LNCaP clone FGC (cell line): ENCODE results near the gene RELN.

ENCODE experiments used
- DNase-seq: peaks from one replicate; pipeline ENCODE4 v3.0.0-alpha.2; 2011; ENCODE audit warnings: low read depth
- H3K4me3 ChIP-seq: 2 replicates; pipeline ENCODE4 v1.5.1; 2011; ENCODE audit warnings: mild to moderate bottlenecking, low read depth, low read length, control low read depth
- CTCF ChIP-seq: IDR thresholded peaks from 2 replicates; pipeline ENCODE4 v1.5.1; 2012; ENCODE audit warnings: mild to moderate bottlenecking; ENCODE audit not compliant: control insufficient read depth, insufficient read depth; ENCODE audit errors: extremely low read depth

Gene RELN

DNA sequence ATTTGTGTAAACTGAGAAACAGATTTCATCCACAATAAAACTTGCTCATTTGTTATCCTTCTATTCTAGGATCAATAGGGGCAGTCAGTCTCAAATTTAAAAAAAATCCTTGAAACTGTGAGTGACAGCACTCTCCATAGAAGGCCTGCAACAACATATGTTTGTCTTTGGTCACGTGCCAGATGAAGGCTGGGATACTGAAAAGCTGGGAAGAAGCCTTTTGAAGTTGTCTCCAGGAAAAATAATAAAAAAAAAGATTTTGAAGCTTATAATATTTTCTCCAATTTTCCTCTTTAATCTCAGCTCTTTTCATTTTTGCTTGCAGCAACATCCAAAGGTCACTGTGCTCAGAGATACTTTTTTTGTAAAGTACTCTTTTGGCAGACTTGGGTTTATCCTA is 414.9 kb downstream of the RELN start:
- no peak for TF ChIP-seq CTCF
- DNase-seq, result no peak
- no peak overlapping the region for H3K4me3 ChIP-seq

GRCh38 chr7:103573479-103574058 is 415.9 kb downstream of the RELN start:
- peak; percentile 30 for DNase-seq
- no peak overlapping the region for H3K4me3 ChIP-seq
- TF ChIP-seq CTCF, result peak; percentile 46

- TF ChIP-seq CTCF, result no peak
- no peak overlapping the region for H3K4me3 ChIP-seq
- DNase-seq, result no peak
Observed at GRCh38 chr7:103571586-103571985, 417.9 kb downstream of the RELN start.

- TF ChIP-seq CTCF, result no peak
- no peak for DNase-seq
- H3K4me3 ChIP-seq, result no peak overlapping the region
Observed at GRCh38 chr7:103569621-103570305, 419.7 kb downstream of the RELN start.

DNA sequence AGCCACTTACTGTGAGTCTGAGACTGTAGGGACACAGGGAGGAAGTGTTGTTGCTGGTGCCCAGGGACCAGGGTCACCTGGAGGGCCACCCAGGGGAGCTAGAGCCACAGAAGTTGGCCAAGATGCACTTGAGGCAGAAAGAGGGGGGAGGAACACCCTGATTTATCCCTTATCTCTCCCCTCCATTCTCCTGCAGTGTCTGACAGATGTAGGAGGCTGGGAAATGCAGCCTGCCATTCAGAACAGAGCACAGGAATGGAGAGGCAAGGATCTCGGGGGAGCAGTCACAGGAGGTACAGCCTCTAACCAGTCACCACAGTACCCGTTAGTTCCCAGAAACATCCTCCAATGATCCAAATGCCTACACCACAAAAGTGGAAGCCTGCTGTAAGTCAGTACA is 425.0 kb downstream of the RELN start:
- no peak for TF ChIP-seq CTCF
- no peak overlapping the region for H3K4me3 ChIP-seq
- no peak for DNase-seq

GRCh38 chr7:103560136-103560535 is 429.3 kb downstream of the RELN start:
- no peak overlapping the region for H3K4me3 ChIP-seq
- DNase-seq, result no peak
- TF ChIP-seq CTCF, result no peak

GRCh38 chr7:103551016-103551415 is 438.4 kb downstream of the RELN start:
- no peak for DNase-seq
- H3K4me3 ChIP-seq, result no peak overlapping the region
- no peak for TF ChIP-seq CTCF
